GM12891 (cell line): ENCODE data around the gene TBL1XR1.
"Not testable (repeated sequence)": the region's sequence is repeated elsewhere in the genome, so short reads cannot be mapped to it uniquely, and the experiment has no call there.

Experiments used
- PAX5 ChIP-seq: IDR thresholded peaks from 2 replicates; pipeline ENCODE4 v1.6.1; 2011; ENCODE audit warnings: low read length, moderate library complexity, mild to moderate bottlenecking; ENCODE audit not compliant: insufficient read depth, severe bottlenecking
- POLR2A ChIP-seq: IDR thresholded peaks from 2 replicates; pipeline ENCODE4 v1.6.1; 2011; ENCODE audit warnings: low read depth, low read length, control low read depth
- POLR2AphosphoS5 ChIP-seq: IDR thresholded peaks from 2 replicates; pipeline ENCODE4 v1.6.1; 2011; ENCODE audit warnings: low read depth, low read length, control low read depth
- POU2F2 ChIP-seq: IDR thresholded peaks from 2 replicates; pipeline ENCODE4 v1.6.1; 2011; ENCODE audit warnings: low read depth, mild to moderate bottlenecking, control low read depth, low read length, moderate library complexity
- SPI1 ChIP-seq: IDR thresholded peaks from 2 replicates; pipeline ENCODE4 v1.6.1; 2011; ENCODE audit warnings: low read depth, low read length, control low read depth
- TAF1 ChIP-seq: IDR thresholded peaks from 2 replicates; pipeline ENCODE4 v1.6.1; 2011; ENCODE audit warnings: low read depth, low read length, control low read depth

DNA sequence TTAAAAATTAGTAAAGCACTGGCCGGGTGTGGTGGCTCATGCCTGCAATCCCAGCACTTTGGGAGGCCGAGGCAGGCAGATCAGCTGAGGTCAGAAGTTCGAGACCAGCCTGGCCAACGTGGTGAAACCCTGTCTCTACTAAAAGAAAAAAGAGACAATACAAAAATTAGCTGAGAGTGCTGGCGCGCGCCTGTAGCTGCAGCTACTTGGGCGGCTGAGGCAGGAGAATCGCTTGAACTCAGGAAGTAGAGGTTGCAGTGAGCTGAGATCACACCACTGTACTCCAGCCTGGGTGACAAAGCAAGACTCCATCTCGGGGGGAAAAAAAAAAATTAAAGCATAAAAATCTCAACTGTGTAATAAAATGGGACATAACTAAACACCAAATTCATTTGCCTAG lies 58.1 kb downstream of the TBL1XR1 start:
- TF ChIP-seq POLR2A, POLR2AphosphoS5, SPI1, TAF1, POU2F2, PAX5: not testable (repeated sequence)
